Measurements from ENCODE around the gene GLI1. TPM values are rescaled to one million over a fixed set of nuclear protein-coding genes. Genes with fewer than 3 reads are reported as not detected.

Gene GLI1
- total and polyA plus RNA-seq, 5 donors from 2014 or later: 0.07 to 0.47 (median 0.18) TPM; not detected in 1

DNA sequence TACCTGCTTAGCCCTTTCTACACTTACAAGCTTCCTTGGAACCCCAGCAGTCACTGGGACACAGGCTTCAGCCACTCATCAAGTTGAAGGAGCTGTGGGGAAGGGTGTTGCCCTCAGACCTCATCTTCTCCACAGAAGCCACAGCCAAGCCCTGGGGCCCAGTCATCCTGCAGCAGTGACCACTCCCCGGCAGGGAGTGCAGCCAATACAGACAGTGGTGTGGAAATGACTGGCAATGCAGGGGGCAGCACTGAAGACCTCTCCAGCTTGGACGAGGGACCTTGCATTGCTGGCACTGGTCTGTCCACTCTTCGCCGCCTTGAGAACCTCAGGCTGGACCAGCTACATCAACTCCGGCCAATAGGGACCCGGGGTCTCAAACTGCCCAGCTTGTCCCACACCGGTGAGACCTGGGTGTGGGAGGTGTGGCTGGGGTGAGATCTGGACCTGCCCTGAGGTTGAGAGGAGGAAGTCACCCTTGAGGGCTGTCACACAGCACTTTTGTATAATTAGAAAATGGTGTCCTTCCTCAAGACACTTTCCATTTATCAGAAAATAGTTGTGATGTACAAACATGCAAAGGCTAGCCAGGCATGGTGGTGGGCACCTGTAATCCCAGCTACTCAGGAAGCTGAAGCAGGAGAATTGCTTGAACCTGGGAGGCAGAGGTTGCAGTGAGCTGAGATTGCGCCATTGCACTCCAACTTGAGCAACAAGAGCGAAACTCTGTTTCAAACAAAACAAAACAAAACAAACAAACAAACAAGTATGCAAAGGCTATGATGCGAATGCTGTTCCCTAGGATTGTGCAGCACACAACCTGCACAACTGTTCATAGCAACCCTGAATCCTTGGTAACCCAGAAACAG, 9.9 kb downstream of the GLI1 start:
- H3K4me1 Mint-ChIP-seq: peaks cover 0 to 59% (median 37%) of the 10 kb centered on the region in 4 donors
- H3K4me3 Mint-ChIP-seq: peak overlapping the region in 1 of 4 donors; percentile 25
- no peaks in the 10 kb centered on the region for H3K9me3 Mint-ChIP-seq
- peaks cover 6% of the 10 kb centered on the region for H3K27me3 Mint-ChIP-seq
- H3K36me3 ChIP-seq (ENCODE audit: control insufficient read depth, insufficient read depth, low read length): peaks cover 65% of the 10 kb centered on the region
- peak overlapping the region in 1 of 3 donors; percentile 48 for H3K27ac Mint-ChIP-seq
- no peak overlapping the region for H3K27ac ChIP-seq (ENCODE audit: insufficient read depth, low read length, poor library complexity, severe bottlenecking)
- no peak overlapping the region for H3K4me3 ChIP-seq (ENCODE audit: low read depth, low read length)
- H3K27me3 ChIP-seq (ENCODE audit: control insufficient read depth, insufficient read depth, low read length): no peaks in the 10 kb centered on the region
- peaks cover 47% of the 10 kb centered on the region for H3K36me3 Mint-ChIP-seq
- no peak for DNase-seq
- H3K9me3 ChIP-seq (ENCODE audit: control insufficient read depth in 2 of 2, low read length in 2 of 2): no peaks in the 10 kb centered on the region
- no peak for ATAC-seq (ENCODE audit: low read depth in 2 of 2)
- H3K4me1 ChIP-seq (ENCODE audit: control insufficient read depth, insufficient read depth, low read length, poor library complexity, severe bottlenecking): peaks cover 27% of the 10 kb centered on the region

DNA sequence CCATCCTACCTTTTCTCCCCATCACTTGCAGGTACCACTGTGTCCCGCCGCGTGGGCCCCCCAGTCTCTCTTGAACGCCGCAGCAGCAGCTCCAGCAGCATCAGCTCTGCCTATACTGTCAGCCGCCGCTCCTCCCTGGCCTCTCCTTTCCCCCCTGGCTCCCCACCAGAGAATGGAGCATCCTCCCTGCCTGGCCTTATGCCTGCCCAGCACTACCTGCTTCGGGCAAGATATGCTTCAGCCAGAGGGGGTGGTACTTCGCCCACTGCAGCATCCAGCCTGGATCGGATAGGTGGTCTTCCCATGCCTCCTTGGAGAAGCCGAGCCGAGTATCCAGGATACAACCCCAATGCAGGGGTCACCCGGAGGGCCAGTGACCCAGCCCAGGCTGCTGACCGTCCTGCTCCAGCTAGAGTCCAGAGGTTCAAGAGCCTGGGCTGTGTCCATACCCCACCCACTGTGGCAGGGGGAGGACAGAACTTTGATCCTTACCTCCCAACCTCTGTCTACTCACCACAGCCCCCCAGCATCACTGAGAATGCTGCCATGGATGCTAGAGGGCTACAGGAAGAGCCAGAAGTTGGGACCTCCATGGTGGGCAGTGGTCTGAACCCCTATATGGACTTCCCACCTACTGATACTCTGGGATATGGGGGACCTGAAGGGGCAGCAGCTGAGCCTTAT, 10.8 kb downstream of the GLI1 start:
- Mint-ChIP-seq H3K27ac (peak overlapping the region in 1 of 3 donors; percentile 83), H3K36me3 (peaks cover 52% of the 10 kb centered on the region), H3K4me1 (peaks cover 0 to 58% (median 39%) of the 10 kb centered on the region in 4 donors), H3K9me3 (no peaks in the 10 kb centered on the region), H3K27me3 (no peaks in the 10 kb centered on the region), H3K4me3 (no peak overlapping the region)
- DNase-seq: no peak
- no peaks in the 10 kb centered on the region for H3K9me3 ChIP-seq (ENCODE audit: control insufficient read depth in 2 of 2, low read length in 2 of 2)
- H3K36me3 ChIP-seq (ENCODE audit: control insufficient read depth, insufficient read depth, low read length): peaks cover 73% of the 10 kb centered on the region
- no peak overlapping the region for H3K27ac ChIP-seq (ENCODE audit: insufficient read depth, low read length, poor library complexity, severe bottlenecking)
- H3K4me1 ChIP-seq (ENCODE audit: control insufficient read depth, insufficient read depth, low read length, poor library complexity, severe bottlenecking): peaks cover 36% of the 10 kb centered on the region
- H3K27me3 ChIP-seq (ENCODE audit: control insufficient read depth, insufficient read depth, low read length): no peaks in the 10 kb centered on the region
- ATAC-seq (ENCODE audit: low read depth in 2 of 2): no peak
- no peak overlapping the region for H3K4me3 ChIP-seq (ENCODE audit: low read depth, low read length)

DNA sequence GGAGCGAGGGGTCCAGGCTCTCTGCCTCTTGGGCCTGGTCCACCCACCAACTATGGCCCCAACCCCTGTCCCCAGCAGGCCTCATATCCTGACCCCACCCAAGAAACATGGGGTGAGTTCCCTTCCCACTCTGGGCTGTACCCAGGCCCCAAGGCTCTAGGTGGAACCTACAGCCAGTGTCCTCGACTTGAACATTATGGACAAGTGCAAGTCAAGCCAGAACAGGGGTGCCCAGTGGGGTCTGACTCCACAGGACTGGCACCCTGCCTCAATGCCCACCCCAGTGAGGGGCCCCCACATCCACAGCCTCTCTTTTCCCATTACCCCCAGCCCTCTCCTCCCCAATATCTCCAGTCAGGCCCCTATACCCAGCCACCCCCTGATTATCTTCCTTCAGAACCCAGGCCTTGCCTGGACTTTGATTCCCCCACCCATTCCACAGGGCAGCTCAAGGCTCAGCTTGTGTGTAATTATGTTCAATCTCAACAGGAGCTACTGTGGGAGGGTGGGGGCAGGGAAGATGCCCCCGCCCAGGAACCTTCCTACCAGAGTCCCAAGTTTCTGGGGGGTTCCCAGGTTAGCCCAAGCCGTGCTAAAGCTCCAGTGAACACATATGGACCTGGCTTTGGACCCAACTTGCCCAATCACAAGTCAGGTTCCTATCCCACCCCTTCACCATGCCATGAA, 11.5 kb downstream of the GLI1 start:
- ATAC-seq (ENCODE audit: low read depth in 2 of 2) (no peak), DNase-seq (no peak)
- Histone ChIP-seq H3K27ac (ENCODE audit: insufficient read depth, low read length, poor library complexity, severe bottlenecking) (peak overlapping the region; percentile 14), H3K27me3 (ENCODE audit: control insufficient read depth, insufficient read depth, low read length) (no peaks in the 10 kb centered on the region), H3K4me1 (ENCODE audit: control insufficient read depth, insufficient read depth, low read length, poor library complexity, severe bottlenecking) (peaks cover 43% of the 10 kb centered on the region), H3K4me3 (ENCODE audit: low read depth, low read length) (no peak overlapping the region), H3K9me3 (ENCODE audit: control insufficient read depth in 2 of 2, low read length in 2 of 2) (no peaks in the 10 kb centered on the region), H3K36me3 (ENCODE audit: control insufficient read depth, insufficient read depth, low read length) (peaks cover 75% of the 10 kb centered on the region)
- Mint-ChIP-seq H3K9me3 (no peaks in the 10 kb centered on the region), H3K4me1 (peaks cover 0 to 58% (median 38%) of the 10 kb centered on the region in 4 donors), H3K27ac (peak overlapping the region in 2 of 3 donors; percentile 83 to 86), H3K36me3 (peaks cover 48% of the 10 kb centered on the region), H3K27me3 (no peaks in the 10 kb centered on the region), H3K4me3 (no peak overlapping the region)

DNA sequence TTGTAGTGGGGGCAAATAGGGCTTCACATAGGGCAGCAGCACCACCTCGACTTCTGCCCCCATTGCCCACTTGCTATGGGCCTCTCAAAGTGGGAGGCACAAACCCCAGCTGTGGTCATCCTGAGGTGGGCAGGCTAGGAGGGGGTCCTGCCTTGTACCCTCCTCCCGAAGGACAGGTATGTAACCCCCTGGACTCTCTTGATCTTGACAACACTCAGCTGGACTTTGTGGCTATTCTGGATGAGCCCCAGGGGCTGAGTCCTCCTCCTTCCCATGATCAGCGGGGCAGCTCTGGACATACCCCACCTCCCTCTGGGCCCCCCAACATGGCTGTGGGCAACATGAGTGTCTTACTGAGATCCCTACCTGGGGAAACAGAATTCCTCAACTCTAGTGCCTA, 12.1 kb downstream of the GLI1 start:
- H3K4me3 ChIP-seq (ENCODE audit: low read depth, low read length): no peak overlapping the region
- H3K4me1 ChIP-seq (ENCODE audit: control insufficient read depth, insufficient read depth, low read length, poor library complexity, severe bottlenecking): peaks cover 48% of the 10 kb centered on the region
- Mint-ChIP-seq H3K4me1 (peaks cover 0 to 63% (median 43%) of the 10 kb centered on the region in 4 donors), H3K4me3 (peak overlapping the region in 1 of 4 donors; percentile 89), H3K9me3 (no peaks in the 10 kb centered on the region), H3K27me3 (no peaks in the 10 kb centered on the region), H3K36me3 (peaks cover 48% of the 10 kb centered on the region), H3K27ac (peak overlapping the region in 1 of 3 donors; percentile 49)
- peak overlapping the region; percentile 14 for H3K27ac ChIP-seq (ENCODE audit: insufficient read depth, low read length, poor library complexity, severe bottlenecking)
- no peaks in the 10 kb centered on the region for H3K27me3 ChIP-seq (ENCODE audit: control insufficient read depth, insufficient read depth, low read length)
- H3K9me3 ChIP-seq (ENCODE audit: control insufficient read depth in 2 of 2, low read length in 2 of 2): no peaks in the 10 kb centered on the region
- ATAC-seq (ENCODE audit: low read depth in 2 of 2) (no peak), DNase-seq (no peak)
- H3K36me3 ChIP-seq (ENCODE audit: control insufficient read depth, insufficient read depth, low read length): peaks cover 75% of the 10 kb centered on the region

DNA sequence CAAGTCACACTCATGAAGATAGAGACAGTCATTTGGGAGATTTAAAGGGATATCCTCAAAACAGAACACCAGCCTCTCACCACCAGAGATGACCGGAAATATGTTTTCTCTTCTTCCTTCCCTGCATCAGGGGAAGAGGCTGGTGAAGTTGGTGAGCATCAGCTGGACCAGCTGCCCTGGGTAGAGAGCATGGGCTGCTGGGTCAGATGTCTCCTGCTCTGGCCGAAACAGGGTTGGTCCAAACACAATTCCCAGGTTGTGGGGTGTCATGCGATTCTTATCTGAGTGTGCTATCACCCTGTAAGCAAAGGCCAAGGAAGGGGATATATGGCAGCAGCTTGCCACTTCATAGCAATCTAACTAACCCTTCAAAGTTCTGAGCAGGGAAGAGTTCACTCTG, 12.8 kb downstream of the GLI1 start:
- H3K36me3 Mint-ChIP-seq: peaks cover 47% of the 10 kb centered on the region
- Histone ChIP-seq H3K4me3 (ENCODE audit: low read depth, low read length) (no peak overlapping the region), H3K27ac (ENCODE audit: insufficient read depth, low read length, poor library complexity, severe bottlenecking) (peak overlapping the region; percentile 38), H3K27me3 (ENCODE audit: control insufficient read depth, insufficient read depth, low read length) (no peaks in the 10 kb centered on the region), H3K9me3 (ENCODE audit: control insufficient read depth in 2 of 2, low read length in 2 of 2) (no peaks in the 10 kb centered on the region), H3K4me1 (ENCODE audit: control insufficient read depth, insufficient read depth, low read length, poor library complexity, severe bottlenecking) (peaks cover 56% of the 10 kb centered on the region), H3K36me3 (ENCODE audit: control insufficient read depth, insufficient read depth, low read length) (peaks cover 72% of the 10 kb centered on the region)
- H3K27ac Mint-ChIP-seq: peak overlapping the region; percentile 43 to 84 (median 49)
- peak overlapping the region in 3 of 4 donors; percentile 11 to 89 (median 46) for H3K4me3 Mint-ChIP-seq
- ATAC-seq (ENCODE audit: low read depth in 2 of 2): no peak
- H3K4me1 Mint-ChIP-seq: peaks cover 0 to 70% (median 48%) of the 10 kb centered on the region in 4 donors
- H3K9me3 Mint-ChIP-seq: no peaks in the 10 kb centered on the region
- DNase-seq: no peak
- no peaks in the 10 kb centered on the region for H3K27me3 Mint-ChIP-seq

DNA sequence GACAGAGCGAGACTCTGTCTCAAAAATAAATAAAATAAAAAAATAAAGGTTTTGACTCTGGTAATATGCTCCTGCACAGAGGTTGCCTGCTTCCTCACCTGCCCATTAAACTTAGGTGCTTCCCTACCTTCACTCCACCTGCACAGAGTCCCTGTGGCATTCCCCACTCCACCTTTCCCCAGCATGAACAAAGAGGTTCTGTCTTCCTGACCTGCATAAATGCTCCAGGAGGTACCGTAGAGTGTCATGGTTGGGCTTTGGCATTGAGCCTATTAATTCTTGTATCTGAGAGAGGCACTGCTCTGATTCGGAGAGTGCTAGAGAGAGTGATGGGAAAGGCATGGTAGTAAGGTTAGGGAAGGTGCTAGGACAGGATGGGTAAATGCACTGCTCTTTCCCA, 13.8 kb downstream of the GLI1 start:
- Mint-ChIP-seq H3K4me1 (peaks cover 3 to 71% (median 47%) of the 10 kb centered on the region in 4 donors), H3K4me3 (peak overlapping the region in 3 of 4 donors; percentile 82 to 89 (median 84)), H3K36me3 (peaks cover 41% of the 10 kb centered on the region), H3K27ac (peak overlapping the region; percentile 13 to 97 (median 83)), H3K9me3 (no peaks in the 10 kb centered on the region), H3K27me3 (no peaks in the 10 kb centered on the region)
- no peak for ATAC-seq (ENCODE audit: low read depth in 2 of 2)
- Histone ChIP-seq H3K4me1 (ENCODE audit: control insufficient read depth, insufficient read depth, low read length, poor library complexity, severe bottlenecking) (peaks cover 66% of the 10 kb centered on the region), H3K27ac (ENCODE audit: insufficient read depth, low read length, poor library complexity, severe bottlenecking) (no peak overlapping the region), H3K9me3 (ENCODE audit: control insufficient read depth in 2 of 2, low read length in 2 of 2) (no peaks in the 10 kb centered on the region), H3K27me3 (ENCODE audit: control insufficient read depth, insufficient read depth, low read length) (no peaks in the 10 kb centered on the region), H3K4me3 (ENCODE audit: low read depth, low read length) (no peak overlapping the region), H3K36me3 (ENCODE audit: control insufficient read depth, insufficient read depth, low read length) (peaks cover 65% of the 10 kb centered on the region)
- no peak for DNase-seq

DNA sequence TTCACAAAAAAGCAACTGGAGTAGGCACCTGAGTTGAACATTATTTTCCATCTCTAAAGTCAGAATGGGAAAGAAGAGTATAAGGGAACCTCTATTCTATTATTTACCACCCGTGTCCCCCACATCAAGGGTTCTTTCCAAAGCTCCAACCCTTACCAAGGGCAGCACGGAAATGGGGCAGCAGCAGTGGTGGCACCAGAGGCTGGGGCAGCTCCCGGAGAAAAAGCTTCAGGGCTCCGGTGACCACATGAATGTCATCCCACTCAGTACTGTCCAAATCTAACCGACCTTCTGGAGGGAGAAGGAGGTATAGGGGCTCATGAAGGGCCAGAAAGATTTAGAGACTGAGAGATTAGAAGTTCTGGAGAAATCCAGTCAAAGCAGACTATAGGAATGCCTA, 14.3 kb downstream of the GLI1 start:
- ATAC-seq (ENCODE audit: low read depth in 2 of 2): no peak
- Histone ChIP-seq H3K27ac (ENCODE audit: insufficient read depth, low read length, poor library complexity, severe bottlenecking) (peak overlapping the region; percentile 14), H3K4me3 (ENCODE audit: low read depth, low read length) (no peak overlapping the region), H3K27me3 (ENCODE audit: control insufficient read depth, insufficient read depth, low read length) (no peaks in the 10 kb centered on the region), H3K9me3 (ENCODE audit: control insufficient read depth in 2 of 2, low read length in 2 of 2) (no peaks in the 10 kb centered on the region), H3K36me3 (ENCODE audit: control insufficient read depth, insufficient read depth, low read length) (peaks cover 64% of the 10 kb centered on the region), H3K4me1 (ENCODE audit: control insufficient read depth, insufficient read depth, low read length, poor library complexity, severe bottlenecking) (peaks cover 71% of the 10 kb centered on the region)
- H3K36me3 Mint-ChIP-seq: peaks cover 45% of the 10 kb centered on the region
- H3K4me1 Mint-ChIP-seq: peaks cover 8 to 75% (median 51%) of the 10 kb centered on the region in 4 donors
- H3K4me3 Mint-ChIP-seq: peak overlapping the region; percentile 82 to 89 (median 86)
- DNase-seq: no peak
- H3K27me3 Mint-ChIP-seq: no peaks in the 10 kb centered on the region
- peak overlapping the region; percentile 39 to 97 (median 83) for H3K27ac Mint-ChIP-seq
- no peaks in the 10 kb centered on the region for H3K9me3 Mint-ChIP-seq

Data from CD4-positive, CD25-positive, alpha-beta regulatory T cell (primary cell).